Stimulated activated memory B cell treated with anti-CD40 and anti-IgM and Interleukin-4, amounts not matched to agents 10 μg/mL and 1 μg/mL and 100 μg/mL, for 72 hours (primary cell): ENCODE results near the gene PLSCR1.
"Not testable (repeated sequence)": the region's sequence is repeated elsewhere in the genome, so short reads cannot be mapped to it uniquely, and the experiment has no call there.

Experiments used
- ATAC-seq: fragments of 150-1000 bp; cut with Tn5 transposase; 2 replicates; pipeline ENCODE4 v1.10.0; 2021
- H3K27ac Mint-ChIP-seq: one replicate; pipeline ENCODE4 v1.8.0; 2022; ENCODE audit warnings: mild to moderate bottlenecking, mixed read lengths
- H3K27me3 Mint-ChIP-seq: one replicate; pipeline ENCODE4 v1.8.0; 2022; ENCODE audit warnings: mixed read lengths
- H3K36me3 Mint-ChIP-seq: one replicate; pipeline ENCODE4 v1.8.0; 2022; ENCODE audit warnings: mixed read lengths
- H3K4me1 Mint-ChIP-seq: one replicate; pipeline ENCODE4 v1.8.0; 2022; ENCODE audit warnings: mixed read lengths
- H3K4me3 Mint-ChIP-seq: one replicate; pipeline ENCODE4 v1.8.0; 2022; ENCODE audit warnings: mild to moderate bottlenecking, moderate library complexity, mixed read lengths
- H3K9me3 Mint-ChIP-seq: one replicate; pipeline ENCODE4 v1.8.0; 2022; ENCODE audit warnings: mixed read lengths

Gene PLSCR1

DNA sequence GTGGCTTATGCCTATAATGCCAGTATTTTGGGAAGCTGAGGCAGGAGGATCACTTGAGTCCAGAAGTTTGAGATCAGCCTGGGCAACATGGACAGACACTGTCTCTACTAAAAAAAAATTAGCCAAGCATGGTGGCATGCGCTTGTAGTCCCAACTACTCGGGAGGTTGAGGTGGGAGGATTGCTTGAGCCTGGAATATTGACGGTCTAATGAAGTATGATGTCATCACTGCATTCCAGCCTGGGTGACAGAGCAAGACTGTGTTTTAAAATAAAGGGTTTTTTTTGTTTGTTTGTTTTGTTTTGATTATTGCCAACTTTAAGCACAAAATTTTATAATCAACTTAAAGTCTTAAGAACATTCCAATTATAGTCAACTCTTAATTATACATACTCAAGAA, 6.8 kb downstream of the PLSCR1 start:
- Mint-ChIP-seq H3K27me3 (no peaks in the 10 kb centered on the region), H3K4me1 (peaks cover 38% of the 10 kb centered on the region), H3K4me3 (no peak overlapping the region)

DNA sequence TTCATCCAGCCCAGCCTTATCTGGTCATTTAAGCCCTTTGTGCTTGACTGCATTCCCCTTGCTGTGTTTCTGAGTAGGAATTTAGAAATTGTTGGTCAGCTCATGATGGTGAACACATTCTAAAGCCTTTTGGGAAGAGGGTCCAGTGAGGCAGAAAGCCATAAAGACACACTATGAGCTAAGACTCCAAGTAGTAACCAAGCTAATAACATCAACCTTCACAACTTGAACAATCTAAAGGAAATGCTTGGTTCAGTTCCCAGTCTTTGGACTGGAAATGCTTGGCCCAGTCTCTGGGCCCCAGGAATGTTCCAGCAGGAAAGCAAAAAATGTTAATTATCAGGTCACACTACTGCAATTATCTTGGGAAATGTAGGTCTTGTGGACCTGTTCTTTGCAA, 7.7 kb downstream of the PLSCR1 start:
- peaks cover 29% of the 10 kb centered on the region for H3K4me1 Mint-ChIP-seq
- no peaks in the 10 kb centered on the region for H3K9me3 Mint-ChIP-seq
- no peaks in the 10 kb centered on the region for H3K27me3 Mint-ChIP-seq
- H3K36me3 Mint-ChIP-seq, result peaks cover 20% of the 10 kb centered on the region
- H3K27ac Mint-ChIP-seq, result no peak overlapping the region
- no peak for ATAC-seq
- no peak overlapping the region for H3K4me3 Mint-ChIP-seq

More for the DNA sequence above, 6.8 kb downstream of the PLSCR1 start:
- H3K36me3 Mint-ChIP-seq, result peaks cover 20% of the 10 kb centered on the region
- H3K9me3 Mint-ChIP-seq, result no peaks in the 10 kb centered on the region
- no peak overlapping the region for H3K27ac Mint-ChIP-seq
- ATAC-seq, result no peak

DNA sequence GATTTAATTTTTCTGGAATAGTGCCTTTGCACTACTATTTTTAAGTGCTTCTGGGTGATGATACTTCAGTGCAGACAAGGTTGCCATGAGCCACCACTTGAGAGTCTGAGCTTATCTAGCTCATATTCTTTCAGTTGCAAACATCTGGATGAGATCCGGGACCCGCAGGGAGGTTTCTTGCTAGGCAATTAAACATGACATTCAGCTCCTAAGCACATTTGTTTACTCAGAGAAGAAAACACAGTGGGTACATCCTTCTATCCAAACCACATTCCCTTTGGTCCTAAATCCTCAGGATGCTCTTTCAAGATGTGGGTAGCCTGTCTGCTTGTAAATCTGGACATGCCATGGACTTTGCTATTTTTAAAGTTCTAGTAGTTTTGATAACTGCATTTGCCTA, 12.0 kb downstream of the PLSCR1 start:
- H3K4me1 Mint-ChIP-seq, result peaks cover 11% of the 10 kb centered on the region
- H3K27ac Mint-ChIP-seq, result no peak overlapping the region
- no peaks in the 10 kb centered on the region for H3K27me3 Mint-ChIP-seq
- H3K36me3 Mint-ChIP-seq, result peaks cover 29% of the 10 kb centered on the region
- ATAC-seq, result no peak
- H3K4me3 Mint-ChIP-seq, result no peak overlapping the region
- H3K9me3 Mint-ChIP-seq, result no peaks in the 10 kb centered on the region

DNA sequence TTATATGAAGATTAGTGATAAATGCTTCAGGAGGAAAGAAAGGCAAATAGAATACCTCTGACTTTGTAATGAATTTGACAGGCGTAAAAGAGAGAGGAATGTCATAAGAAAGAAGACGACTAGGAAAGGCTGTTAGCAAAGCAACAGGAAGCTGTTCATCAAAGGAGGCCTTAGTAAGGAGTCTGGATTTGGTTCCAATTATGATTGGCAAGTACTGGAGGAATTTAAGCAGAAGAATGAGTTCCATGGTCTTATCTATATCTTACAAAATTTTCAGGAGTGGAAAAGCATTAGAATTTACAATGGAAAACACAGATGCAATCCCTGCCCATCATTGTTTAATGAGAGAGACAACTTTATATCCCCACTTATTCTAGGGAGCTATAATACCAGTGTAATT, 13.8 kb downstream of the PLSCR1 start:
- Mint-ChIP-seq H3K27ac (no peak overlapping the region), H3K4me1 (peaks cover 6% of the 10 kb centered on the region), H3K36me3 (peaks cover 30% of the 10 kb centered on the region), H3K9me3 (no peaks in the 10 kb centered on the region), H3K4me3 (no peak overlapping the region), H3K27me3 (no peaks in the 10 kb centered on the region)
- no peak for ATAC-seq

DNA sequence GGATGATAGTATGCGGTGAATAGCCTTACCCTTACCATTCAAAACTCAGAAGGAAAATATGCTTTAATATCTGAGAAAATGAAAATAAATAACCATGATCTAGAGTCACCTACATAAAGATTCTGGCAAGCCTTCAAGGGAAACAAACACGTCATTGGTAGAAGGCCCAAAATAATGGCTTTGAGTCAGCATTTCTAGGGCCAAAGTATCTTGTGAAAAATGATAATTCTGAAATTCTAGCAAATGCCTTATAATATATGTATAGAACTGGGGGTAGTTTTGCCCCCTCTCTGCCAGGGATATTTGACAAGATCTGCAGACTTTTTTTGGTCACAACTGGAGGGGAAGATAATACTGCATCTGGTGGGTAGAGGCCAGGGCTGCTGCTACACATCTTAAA, 15.4 kb downstream of the PLSCR1 start:
- Mint-ChIP-seq H3K27ac (no peak overlapping the region), H3K4me3 (no peak overlapping the region), H3K36me3 (peaks cover 28% of the 10 kb centered on the region), H3K27me3 (no peaks in the 10 kb centered on the region), H3K9me3 (no peaks in the 10 kb centered on the region), H3K4me1 (no peaks in the 10 kb centered on the region)
- ATAC-seq, result no peak

DNA sequence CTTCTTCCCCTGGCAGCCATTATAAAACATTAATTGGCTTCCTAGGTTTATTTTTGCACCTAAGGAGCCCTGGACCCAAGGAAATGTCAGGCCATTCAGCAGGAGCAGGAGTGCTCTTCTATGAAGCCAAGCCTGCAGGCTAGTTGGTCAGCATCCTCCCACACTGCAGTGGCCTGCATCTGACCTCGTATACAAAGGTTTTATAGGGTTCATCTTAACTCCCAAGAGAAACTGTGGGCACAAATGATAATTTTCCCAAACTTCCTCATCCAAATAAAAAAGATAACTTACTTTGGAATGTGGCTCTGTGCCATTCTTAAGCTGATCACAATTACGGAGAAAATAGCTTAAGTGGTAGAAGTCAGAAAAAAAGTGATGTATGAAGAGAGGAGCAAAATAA, 19.4 kb downstream of the PLSCR1 start:
- ATAC-seq, result no peak
- H3K27me3 Mint-ChIP-seq, result no peaks in the 10 kb centered on the region
- H3K27ac Mint-ChIP-seq, result no peak overlapping the region
- H3K36me3 Mint-ChIP-seq, result peaks cover 36% of the 10 kb centered on the region
- no peaks in the 10 kb centered on the region for H3K9me3 Mint-ChIP-seq
- no peak overlapping the region for H3K4me3 Mint-ChIP-seq
- H3K4me1 Mint-ChIP-seq, result no peaks in the 10 kb centered on the region

DNA sequence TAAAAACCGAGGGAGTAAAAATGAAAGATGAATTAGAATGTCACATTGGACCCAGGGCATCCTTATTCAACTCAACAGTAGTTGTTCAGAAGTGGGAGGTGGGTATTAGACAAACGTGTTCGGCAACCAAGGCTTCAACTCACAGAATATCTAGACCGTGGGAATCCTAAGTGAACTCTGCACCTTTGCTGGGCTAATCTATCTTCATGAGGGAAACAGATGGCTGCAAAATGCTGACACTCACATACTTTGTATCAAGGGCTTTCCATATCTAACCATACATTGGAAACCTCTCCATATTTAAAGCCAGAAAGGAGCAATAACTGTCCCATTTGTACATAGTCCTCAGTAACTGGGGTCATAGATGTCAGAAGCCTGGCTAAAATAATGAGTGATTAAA, 20.9 kb downstream of the PLSCR1 start:
- Mint-ChIP-seq H3K9me3 (no peaks in the 10 kb centered on the region), H3K36me3 (peaks cover 36% of the 10 kb centered on the region), H3K4me1 (no peaks in the 10 kb centered on the region), H3K27ac (no peak overlapping the region), H3K4me3 (no peak overlapping the region), H3K27me3 (no peaks in the 10 kb centered on the region)
- ATAC-seq, result no peak

DNA sequence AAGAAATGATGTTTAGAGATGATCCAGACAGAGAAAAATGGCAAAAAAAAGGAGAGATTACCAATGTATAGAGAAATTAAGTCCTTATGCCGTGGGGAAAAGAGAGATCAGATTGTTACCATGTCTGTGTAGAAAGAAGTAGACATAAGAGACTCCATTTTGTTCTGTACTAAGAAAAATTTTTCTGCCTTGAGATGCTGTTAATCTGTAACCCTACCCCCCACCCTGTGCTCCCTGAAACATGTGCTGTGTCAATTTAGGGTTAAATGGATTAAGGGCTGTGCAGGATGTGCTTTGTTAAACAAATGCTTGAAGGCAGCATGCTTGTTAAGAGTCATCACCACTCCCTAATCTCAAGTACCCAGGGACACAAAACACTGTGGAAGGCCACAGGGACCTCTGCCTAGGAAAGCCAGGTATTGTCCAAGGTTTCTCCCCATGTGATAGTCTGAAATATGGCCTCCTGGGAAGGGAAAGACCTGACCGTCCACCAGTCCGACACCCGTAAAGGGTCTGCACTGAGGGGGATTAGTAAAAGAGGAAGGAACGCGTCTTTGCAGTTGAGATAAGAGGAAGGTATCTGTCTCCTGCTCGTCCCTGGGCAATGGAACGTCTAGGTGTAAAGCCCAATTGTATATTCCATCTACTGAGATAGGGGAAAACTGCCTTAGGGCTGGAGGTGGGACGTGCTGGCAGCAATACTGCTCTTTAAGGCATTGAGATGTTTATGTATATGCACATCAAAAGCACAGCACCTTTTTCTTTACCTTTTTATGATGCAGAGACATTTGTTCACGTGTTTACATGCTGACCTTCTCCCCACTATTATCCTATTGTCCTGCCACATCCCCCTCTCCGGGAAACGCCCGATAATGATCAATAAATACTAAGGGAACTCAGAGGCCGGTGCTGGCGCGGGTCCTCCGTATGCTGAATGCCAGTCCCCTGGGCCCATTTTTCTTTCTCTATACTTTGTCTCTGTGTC, 21.9 kb downstream of the PLSCR1 start:
- H3K27me3 Mint-ChIP-seq, H3K4me1 Mint-ChIP-seq, H3K27ac Mint-ChIP-seq, ATAC-seq, H3K4me3 Mint-ChIP-seq, H3K9me3 Mint-ChIP-seq: not testable (repeated sequence)
- H3K36me3 Mint-ChIP-seq, result peaks cover 39% of the 10 kb centered on the region

DNA sequence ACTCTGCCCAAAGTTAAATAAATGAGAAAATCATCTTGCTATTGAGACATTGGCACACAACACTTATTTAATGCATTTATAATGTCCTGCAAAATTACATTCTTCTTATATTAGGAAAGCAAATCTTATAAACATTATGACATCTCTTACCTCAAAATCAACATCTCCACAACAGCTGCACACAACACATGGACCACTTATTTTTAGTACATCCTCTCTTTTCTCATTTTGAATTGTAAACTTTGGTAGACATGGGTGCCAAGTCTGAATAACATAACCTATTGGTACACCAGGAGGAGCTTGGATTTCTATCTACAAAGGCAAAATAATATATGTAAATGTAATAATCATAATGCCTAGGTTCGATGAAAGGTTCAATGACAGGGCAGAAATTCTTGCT, 23.0 kb downstream of the PLSCR1 start:
- no peak overlapping the region for H3K4me3 Mint-ChIP-seq
- H3K27me3 Mint-ChIP-seq, result no peaks in the 10 kb centered on the region
- ATAC-seq, result no peak
- H3K4me1 Mint-ChIP-seq, result no peaks in the 10 kb centered on the region
- H3K9me3 Mint-ChIP-seq, result no peaks in the 10 kb centered on the region
- H3K36me3 Mint-ChIP-seq, result peaks cover 41% of the 10 kb centered on the region
- H3K27ac Mint-ChIP-seq, result no peak overlapping the region

DNA sequence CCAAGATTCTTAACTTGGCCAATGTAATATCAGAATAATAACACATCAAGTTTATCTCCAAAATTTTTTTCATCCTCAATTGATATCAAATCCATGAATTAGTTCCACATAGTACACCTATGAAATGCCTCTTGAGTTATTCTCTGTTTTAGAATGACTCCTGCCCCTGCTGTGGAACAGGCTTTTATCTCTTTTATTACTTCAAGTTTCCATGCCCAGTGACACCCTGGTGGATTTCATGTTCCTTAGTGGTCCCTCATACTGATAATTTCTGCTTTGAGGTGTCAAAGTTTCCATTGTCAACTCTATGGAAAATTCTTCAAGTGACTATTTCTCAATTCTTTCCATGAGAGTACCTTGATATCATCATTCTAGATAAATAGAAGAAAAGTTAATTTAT, 24.6 kb downstream of the PLSCR1 start:
- ATAC-seq, result no peak
- Mint-ChIP-seq H3K4me3 (no peak overlapping the region), H3K9me3 (no peaks in the 10 kb centered on the region), H3K36me3 (peaks cover 44% of the 10 kb centered on the region), H3K27me3 (no peaks in the 10 kb centered on the region), H3K27ac (no peak overlapping the region), H3K4me1 (no peaks in the 10 kb centered on the region)

DNA sequence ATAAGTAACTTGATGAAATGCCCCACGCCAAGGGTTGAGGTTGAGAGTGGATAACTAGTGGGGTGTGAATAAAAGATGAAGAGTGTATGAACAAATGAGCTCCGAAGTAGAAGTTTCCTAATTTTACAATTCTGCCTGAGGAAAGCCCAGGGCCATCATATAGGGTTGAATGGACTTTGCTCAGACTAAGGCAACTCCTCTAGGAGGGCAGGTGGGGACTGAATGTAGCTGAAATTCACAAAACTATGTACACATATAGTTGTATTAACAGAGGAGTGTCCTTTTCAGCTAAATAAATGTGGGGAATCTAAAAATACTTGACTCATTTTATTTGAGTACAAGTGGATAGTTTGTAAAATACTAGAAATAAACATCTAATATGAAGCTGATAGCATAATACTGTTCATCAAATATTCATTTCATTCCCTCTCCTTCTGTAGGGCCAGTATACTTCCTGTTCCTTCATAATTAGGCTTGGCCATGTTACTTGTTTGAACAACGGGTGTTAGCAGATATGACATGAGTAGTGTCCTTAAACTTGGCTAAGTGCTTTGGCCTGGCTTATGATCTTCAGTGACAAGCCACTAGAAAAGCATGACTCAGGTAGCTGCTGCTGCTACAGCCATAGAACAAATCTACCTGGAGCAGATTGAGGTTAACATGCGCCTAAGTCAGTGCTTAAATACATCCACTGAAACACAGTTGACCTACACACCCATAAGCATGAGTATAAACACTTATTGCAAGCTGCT, 26.5 kb downstream of the PLSCR1 start:
- no peaks in the 10 kb centered on the region for H3K9me3 Mint-ChIP-seq
- ATAC-seq, result no peak
- H3K4me1 Mint-ChIP-seq, result no peaks in the 10 kb centered on the region
- no peaks in the 10 kb centered on the region for H3K27me3 Mint-ChIP-seq
- no peak overlapping the region for H3K27ac Mint-ChIP-seq
- peaks cover 42% of the 10 kb centered on the region for H3K36me3 Mint-ChIP-seq
- H3K4me3 Mint-ChIP-seq, result no peak overlapping the region

DNA sequence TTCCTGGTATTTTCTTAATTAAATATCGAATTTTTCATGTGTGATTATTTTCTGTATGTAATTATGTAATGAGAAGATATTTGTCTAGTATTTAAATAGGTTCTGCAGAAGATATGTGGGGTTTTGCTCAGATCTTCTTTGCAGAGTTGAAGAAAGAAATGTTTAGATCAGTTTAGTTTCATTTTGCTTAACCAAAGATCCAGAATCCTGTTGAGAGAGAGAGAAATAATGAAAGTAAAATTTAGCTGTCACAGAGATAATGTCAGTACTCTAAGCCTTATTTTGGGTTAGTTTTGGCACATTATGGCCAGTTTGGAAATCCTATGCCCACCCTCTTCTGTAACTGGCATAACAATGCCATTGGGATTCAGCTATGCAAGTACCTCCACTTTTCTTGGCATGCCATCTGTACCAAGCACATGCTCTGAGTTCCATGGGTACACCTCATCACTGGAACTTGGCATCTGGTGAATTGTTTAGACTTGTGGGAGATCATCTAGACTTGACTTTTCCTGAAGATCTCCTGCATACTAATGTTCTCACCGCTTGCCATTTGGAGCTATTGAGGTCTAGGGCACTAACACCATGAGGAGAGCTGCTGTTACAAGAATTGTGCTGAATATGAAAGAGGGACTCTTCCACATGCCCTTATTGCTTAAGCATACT, 30.9 kb downstream of the PLSCR1 start:
- H3K36me3 Mint-ChIP-seq, result peaks cover 30% of the 10 kb centered on the region
- H3K4me3 Mint-ChIP-seq, result no peak overlapping the region
- no peaks in the 10 kb centered on the region for H3K4me1 Mint-ChIP-seq
- no peaks in the 10 kb centered on the region for H3K9me3 Mint-ChIP-seq
- no peak overlapping the region for H3K27ac Mint-ChIP-seq
- no peaks in the 10 kb centered on the region for H3K27me3 Mint-ChIP-seq
- no peak for ATAC-seq

DNA sequence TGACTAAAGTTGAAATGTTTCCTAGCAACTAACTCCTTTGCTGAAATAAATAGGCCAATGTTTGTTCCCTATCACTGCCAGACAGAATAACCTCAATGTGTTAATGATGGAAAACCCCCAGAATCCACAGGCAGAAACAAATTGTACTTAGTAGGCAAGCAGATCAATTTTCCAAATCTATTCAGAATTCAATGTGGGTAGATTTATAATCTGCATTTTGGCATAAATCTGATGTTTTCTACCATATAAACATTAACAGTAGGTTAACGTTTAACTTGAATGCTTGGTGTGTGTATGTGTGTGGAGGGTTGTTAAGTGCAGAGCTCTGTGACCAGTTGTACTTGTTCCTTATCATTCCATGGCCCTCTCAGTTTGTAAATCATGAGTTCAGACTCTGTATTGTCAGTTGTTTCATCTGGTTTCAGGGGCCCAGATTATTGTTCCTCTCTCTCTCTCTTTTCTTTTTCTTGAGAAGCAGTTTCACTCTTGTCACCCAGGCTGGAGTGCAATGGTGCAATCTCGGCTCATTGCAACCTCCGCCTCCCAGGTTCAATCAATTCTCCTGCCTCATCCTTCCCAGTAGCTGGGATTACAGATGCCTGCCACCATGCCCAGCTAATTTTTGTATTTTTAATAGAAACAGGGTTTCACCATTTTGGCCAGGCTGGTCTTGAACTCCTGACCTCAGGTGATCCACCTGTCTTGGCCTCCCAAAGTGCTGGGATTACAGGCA, 32.8 kb downstream of the PLSCR1 start:
- H3K9me3 Mint-ChIP-seq, result no peaks in the 10 kb centered on the region
- H3K36me3 Mint-ChIP-seq, result peaks cover 21% of the 10 kb centered on the region
- H3K4me1 Mint-ChIP-seq, result no peaks in the 10 kb centered on the region
- ATAC-seq, result no peak
- H3K27ac Mint-ChIP-seq, result no peak overlapping the region
- no peak overlapping the region for H3K4me3 Mint-ChIP-seq
- no peaks in the 10 kb centered on the region for H3K27me3 Mint-ChIP-seq

DNA sequence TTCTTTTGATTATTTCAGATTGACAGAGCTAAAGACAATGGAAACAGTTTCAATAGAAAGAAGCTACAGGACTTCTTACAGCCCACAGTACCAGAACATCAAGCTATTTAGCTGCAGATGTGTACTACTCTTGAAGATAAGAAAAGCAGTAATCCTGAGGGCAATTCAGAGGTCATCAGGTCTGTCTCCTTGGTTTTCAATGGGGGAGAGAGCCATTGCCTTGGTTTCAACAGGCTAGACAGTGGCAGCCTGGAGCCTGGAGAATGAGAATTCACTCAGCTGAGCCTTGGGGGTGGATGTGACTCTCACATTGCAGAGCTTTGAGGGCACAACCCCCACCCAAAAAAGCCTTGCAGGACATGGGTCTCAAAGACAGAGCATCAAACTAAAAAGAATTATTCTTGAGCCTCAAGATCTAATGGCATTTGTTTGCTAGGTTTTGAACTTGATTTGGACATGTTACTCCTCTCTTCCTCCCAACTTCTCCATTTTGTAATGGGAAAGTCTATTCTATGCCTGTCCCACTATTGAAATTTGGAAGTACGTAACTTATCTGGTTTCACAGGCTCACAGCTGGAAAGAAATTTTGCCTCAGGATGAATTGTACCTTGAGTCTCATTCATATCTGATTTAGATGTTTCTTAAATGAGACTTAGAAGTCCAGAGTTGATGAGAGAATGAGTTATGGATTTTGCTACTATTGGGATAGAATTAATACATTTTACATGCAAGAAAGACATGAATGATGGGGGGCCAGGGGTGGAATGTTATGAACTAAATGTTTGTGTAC, 36.9 kb downstream of the PLSCR1 start:
- Mint-ChIP-seq H3K4me3 (no peak overlapping the region), H3K4me1 (peaks cover 20% of the 10 kb centered on the region), H3K27ac (no peak overlapping the region), H3K36me3 (peaks cover 4% of the 10 kb centered on the region), H3K9me3 (no peaks in the 10 kb centered on the region), H3K27me3 (no peaks in the 10 kb centered on the region)
- no peak for ATAC-seq
